HG02588 (cell line): ENCODE data around the gene SMAD2.
"Not testable (repeated sequence)": the region's sequence is repeated elsewhere in the genome, so short reads cannot be mapped to it uniquely, and the experiment has no call there.

ENCODE experiments used
- ATAC-seq: cut with Tn5 transposase; IDR thresholded peaks from one replicate; pipeline ENCODE4 v1.9.1; 2021; ENCODE audit warnings: mild to moderate bottlenecking, moderate library complexity; ENCODE audit not compliant: unreplicated experiment

SMAD2 gene

DNA sequence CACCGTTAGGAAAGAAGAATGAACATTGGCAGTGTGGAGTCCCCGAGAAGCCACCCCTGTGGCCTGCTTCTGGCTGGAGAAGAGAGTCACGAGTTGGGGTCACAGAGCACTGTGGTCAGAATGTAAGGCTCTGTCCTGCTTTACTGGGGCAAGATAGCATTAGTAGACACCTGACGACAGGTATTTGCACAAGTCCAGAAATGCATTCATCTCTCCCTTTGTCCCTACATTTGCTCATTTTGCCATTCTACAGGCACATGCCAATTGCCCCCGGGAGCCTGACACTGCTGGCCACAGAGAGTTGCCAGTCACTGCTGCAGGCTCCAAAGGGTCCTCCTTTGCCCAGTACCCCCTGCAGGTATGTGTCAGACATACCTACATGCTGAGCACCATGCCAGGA, 133.3 kb downstream of the SMAD2 start:
- ATAC-seq: no peak

GRCh38 chr18:47795434-47795814, 135.0 kb downstream of the SMAD2 start:
- no peak for ATAC-seq

DNA sequence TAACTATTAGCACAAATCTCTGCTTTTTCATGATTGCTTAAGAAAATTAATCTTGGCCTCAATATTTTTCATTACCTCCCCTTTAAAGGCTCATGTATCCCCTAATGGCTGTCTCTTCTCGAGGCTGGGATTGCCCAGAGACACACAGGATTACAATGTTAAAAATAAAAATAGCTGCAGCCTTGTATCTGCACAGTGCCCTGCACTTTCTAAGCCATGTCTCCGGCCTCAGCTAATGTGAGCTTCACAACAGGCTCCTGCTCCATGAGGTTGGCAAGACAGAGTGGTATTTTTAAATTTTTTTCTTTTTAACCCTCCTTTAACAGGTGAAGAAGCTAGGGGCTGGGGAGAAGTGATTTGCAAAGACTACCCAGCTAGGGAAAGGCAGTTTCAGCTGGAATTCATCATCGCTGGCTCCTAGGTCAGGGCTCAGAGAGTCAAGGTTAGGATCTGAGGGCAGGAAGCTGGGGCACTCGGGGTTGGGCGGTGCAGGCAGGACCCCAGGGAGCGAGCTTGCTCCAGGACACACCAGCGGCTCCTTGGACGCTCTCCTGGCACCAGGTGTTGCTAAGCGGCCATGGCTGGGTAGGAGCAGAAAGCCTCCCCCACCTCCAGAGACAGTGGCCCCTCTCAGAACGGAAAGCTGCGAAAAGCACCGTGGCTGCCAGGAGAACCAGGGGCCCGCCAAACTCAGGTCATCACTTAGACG, 135.6 kb downstream of the SMAD2 start:
- ATAC-seq: no peak

DNA sequence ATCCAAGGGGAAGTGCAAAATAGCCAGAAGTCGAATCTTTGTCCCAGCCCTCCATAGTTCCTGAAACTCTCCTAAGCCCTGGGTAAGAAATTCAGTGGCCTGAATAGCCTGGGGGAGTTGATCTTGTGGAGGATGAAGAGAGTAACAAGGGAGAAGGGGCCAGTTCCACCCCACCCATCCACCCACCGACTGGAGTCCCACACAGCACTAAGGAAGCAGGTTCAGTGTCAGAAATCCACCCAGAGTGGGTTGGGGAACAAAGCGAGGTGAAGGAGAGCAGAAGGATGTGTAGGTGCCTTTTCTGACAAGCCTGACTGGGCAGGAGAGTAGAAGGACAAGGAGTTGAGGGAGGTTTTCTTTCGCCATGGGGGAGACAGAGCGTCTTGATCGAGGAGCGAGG, 136.8 kb downstream of the SMAD2 start:
- ATAC-seq: no peak

DNA sequence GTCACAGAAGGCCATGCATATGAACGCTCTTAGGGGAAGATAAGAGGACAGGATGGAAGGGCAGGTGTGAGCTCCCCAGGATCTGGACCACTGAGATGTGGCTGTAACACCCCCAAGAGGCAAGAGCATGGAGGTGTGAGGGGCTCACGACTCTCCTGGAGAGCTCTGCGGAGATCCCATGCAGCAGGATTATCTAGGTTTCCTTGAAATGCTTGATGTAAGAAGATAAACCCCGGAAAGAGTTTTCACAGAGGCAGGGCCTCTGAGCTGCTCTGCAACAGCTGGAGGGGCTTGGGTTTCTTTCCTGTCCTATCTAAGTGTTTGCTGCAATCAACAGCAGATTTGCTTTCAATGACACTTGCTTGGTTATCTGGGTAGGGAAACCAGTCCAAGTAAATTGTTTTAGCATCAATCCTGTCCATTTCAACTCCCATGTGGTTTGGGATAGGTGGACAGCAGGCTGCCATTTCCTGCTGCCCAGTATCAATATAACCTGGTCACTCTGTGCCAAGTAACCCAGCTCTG, 138.9 kb downstream of the SMAD2 start:
- no peak for ATAC-seq

- ATAC-seq: no peak
These were observed 140.4 kb downstream of the SMAD2 start for GRCh38 chr18:47790036-47790435.

- no peak for ATAC-seq
These were observed 141.8 kb downstream of the SMAD2 start for GRCh38 chr18:47788621-47789020.

DNA sequence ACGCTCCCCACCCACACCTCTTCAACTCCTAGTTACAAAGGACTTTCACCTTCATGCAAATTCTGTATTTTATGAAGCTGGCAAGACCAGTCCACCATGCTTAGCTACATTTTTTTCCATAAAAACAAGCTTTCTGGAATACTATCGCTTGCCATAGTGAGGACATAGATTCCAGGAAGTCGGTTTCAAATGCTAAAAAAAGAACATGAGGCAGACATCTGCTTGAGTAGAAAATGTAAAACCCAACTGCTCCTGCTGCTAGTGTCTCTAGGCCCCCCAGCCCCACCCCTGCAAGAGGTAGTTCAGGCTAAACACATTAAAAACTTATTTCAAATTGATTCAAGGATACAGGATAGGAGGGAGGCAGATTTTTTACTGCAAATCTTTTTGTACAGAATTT, 148.9 kb downstream of the SMAD2 start:
- ATAC-seq: no peak

- ATAC-seq: no peak
These were observed 150.3 kb downstream of the SMAD2 start for GRCh38 chr18:47780011-47780725.

GRCh38 chr18:47779381-47779780, 151.1 kb downstream of the SMAD2 start:
- no peak for ATAC-seq

DNA sequence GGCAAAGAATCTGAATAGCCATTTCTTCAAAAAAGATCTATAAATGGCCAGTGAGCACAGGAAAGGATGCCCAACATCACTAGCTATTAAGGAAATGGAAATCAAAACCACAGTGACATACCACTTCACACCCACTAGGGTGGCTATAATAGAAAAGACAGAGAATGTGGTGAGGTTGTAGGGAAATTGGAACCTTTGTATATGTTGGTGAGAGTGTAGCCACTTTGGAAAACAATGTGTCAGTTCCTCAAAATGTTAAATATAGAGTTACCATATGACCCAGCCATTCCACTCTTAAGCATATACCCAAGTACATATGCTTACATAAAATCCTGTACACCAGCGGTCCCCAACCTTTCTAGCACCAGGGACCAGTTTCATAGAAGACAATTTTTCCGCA, 152.8 kb downstream of the SMAD2 start:
- ATAC-seq: no peak

DNA sequence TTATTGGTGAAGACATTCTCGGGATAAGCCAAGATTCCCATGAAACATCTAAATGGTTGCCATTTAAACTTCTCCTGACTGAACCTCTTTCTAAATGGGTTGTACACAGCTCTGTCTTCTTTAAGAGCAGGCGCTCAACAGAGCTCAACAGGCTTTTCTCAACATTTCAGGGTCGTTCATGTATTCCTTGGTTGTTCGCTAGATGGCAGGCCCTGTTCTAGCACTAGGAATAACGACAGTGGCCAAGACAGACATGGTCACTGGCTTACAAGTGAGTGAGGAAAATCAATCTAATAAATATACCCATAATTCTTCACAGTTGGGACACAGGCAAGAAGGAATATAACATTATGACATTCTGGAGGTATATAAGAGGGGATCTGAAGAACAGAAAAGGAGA, 154.5 kb downstream of the SMAD2 start:
- ATAC-seq: no peak

GRCh38 chr18:47773931-47774330, 156.5 kb downstream of the SMAD2 start:
- no peak for ATAC-seq

GRCh38 chr18:47772374-47773248, 157.8 kb downstream of the SMAD2 start:
- ATAC-seq: no peak

- no peak for ATAC-seq
These were observed 158.5 kb downstream of the SMAD2 start for GRCh38 chr18:47771922-47772321.

- ATAC-seq: no peak
These were observed 162.8 kb downstream of the SMAD2 start for GRCh38 chr18:47767699-47768098.

GRCh38 chr18:47767198-47767597, 163.3 kb downstream of the SMAD2 start:
- not testable (repeated sequence) for ATAC-seq
